ENCODE data around the gene GALNT1.

Gene GALNT1

GRCh38 chr18:35619464-35619863 is 37.9 kb downstream of the GALNT1 start:
- DNase-seq: no peak

GRCh38 chr18:35619941-35620340 is 38.4 kb downstream of the GALNT1 start:
- peak; percentile 54 for DNase-seq

- no peak for DNase-seq
Measured at GRCh38 chr18:35620765-35621164, 39.2 kb downstream of the GALNT1 start.

GRCh38 chr18:35623255-35623654 is 41.7 kb downstream of the GALNT1 start:
- DNase-seq: peak; percentile 61

- DNase-seq: no peak
Measured at GRCh38 chr18:35624146-35624545, 42.6 kb downstream of the GALNT1 start.

- DNase-seq: no peak
Measured at GRCh38 chr18:35625232-35625631, 43.7 kb downstream of the GALNT1 start.

GRCh38 chr18:35633761-35634160 is 52.2 kb downstream of the GALNT1 start:
- DNase-seq: no peak

- DNase-seq: no peak
Measured at GRCh38 chr18:35634323-35634722, 52.8 kb downstream of the GALNT1 start.

GRCh38 chr18:35635170-35635569 is 53.6 kb downstream of the GALNT1 start:
- no peak for DNase-seq

- no peak for DNase-seq
Measured at GRCh38 chr18:35637227-35637626, 55.7 kb downstream of the GALNT1 start.

GRCh38 chr18:35639296-35639695 is 57.8 kb downstream of the GALNT1 start:
- DNase-seq: no peak

- DNase-seq: no peak
Measured at GRCh38 chr18:35641467-35641866, 59.9 kb downstream of the GALNT1 start.

GRCh38 chr18:35641916-35642315 is 60.4 kb downstream of the GALNT1 start:
- DNase-seq: no peak

GRCh38 chr18:35642802-35643201 is 61.3 kb downstream of the GALNT1 start:
- no peak for DNase-seq

GRCh38 chr18:35646449-35646848 is 64.9 kb downstream of the GALNT1 start:
- no peak for DNase-seq

GRCh38 chr18:35653392-35654135 is 72.0 kb downstream of the GALNT1 start:
- DNase-seq: peak; percentile 8

GRCh38 chr18:35658112-35658511 is 76.6 kb downstream of the GALNT1 start:
- DNase-seq: peak; percentile 49

- peak; percentile 42 for DNase-seq
Measured at GRCh38 chr18:35661483-35662146, 80.1 kb downstream of the GALNT1 start.

GRCh38 chr18:35662293-35663062 is 80.9 kb downstream of the GALNT1 start:
- no peak for DNase-seq

GRCh38 chr18:35671966-35672603 is 90.5 kb downstream of the GALNT1 start:
- DNase-seq: no peak

GRCh38 chr18:35672897-35673296 is 91.4 kb downstream of the GALNT1 start:
- peak; percentile 24 for DNase-seq

- DNase-seq: no peak
Measured at GRCh38 chr18:35673682-35674081, 92.1 kb downstream of the GALNT1 start.

- no peak for DNase-seq
Measured at GRCh38 chr18:35680139-35680551, 98.6 kb downstream of the GALNT1 start.
